Neuronal stem cell (in vitro differentiated cells): ENCODE measurements around the gene MS4A8.
A peak's percentile ranks its signal among the peaks of the same experiment; 100 is the strongest.

Experiments used
- DNase-seq: peaks from one replicate; pipeline ENCODE4 v3.0.0-alpha.2; 2013; ENCODE audit warnings: low spot score
- H2AFZ ChIP-seq: one replicate; pipeline ENCODE4 v1.6.1; 2013; ENCODE audit warnings: mild to moderate bottlenecking, low read length, inconsistent platforms
- H2AK5ac ChIP-seq: 2 replicates; pipeline ENCODE4 v1.6.1; 2013; ENCODE audit warnings: low read depth, mild to moderate bottlenecking, inconsistent platforms, low read length, moderate library complexity, mixed read lengths
- H2BK120ac ChIP-seq: 2 replicates; pipeline ENCODE4 v1.6.1; 2013; ENCODE audit warnings: low read depth, mild to moderate bottlenecking, inconsistent platforms, low read length, moderate library complexity, mixed read lengths
- H2BK12ac ChIP-seq: one replicate; pipeline ENCODE4 v1.6.1; 2013; ENCODE audit warnings: low read length, inconsistent platforms
- H2BK15ac ChIP-seq: 2 replicates; pipeline ENCODE4 v1.6.1; 2013; ENCODE audit warnings: mild to moderate bottlenecking, low read length, inconsistent platforms, mixed read lengths
- H2BK5ac ChIP-seq: one replicate; pipeline ENCODE4 v1.6.1; 2013; ENCODE audit warnings: inconsistent platforms, mild to moderate bottlenecking, low read length, moderate library complexity
- H3K14ac ChIP-seq: one replicate; pipeline ENCODE4 v1.6.1; 2013; ENCODE audit warnings: low read length, inconsistent platforms
- H3K18ac ChIP-seq: 2 replicates; pipeline ENCODE4 v1.6.1; 2013; ENCODE audit warnings: low read length, inconsistent platforms
- H3K23ac ChIP-seq: 2 replicates; pipeline ENCODE4 v1.6.1; 2013; ENCODE audit warnings: low read depth, mild to moderate bottlenecking, mixed read lengths, low read length, inconsistent platforms; ENCODE audit not compliant: poor library complexity
- H3K27ac ChIP-seq: replicated peaks from 3 replicates; pipeline ENCODE4 v1.5.1; 2013; ENCODE audit warnings: low read length, inconsistent platforms
- H3K27me3 ChIP-seq, 3 experiments: 2 replicates each; pipeline ENCODE4 v1.6.1; 2013; ENCODE audit warnings: low read length in 3 of 3, mild to moderate bottlenecking in 2 of 3, inconsistent platforms in 1 of 3, low read depth in 1 of 3, mixed read lengths in 1 of 3, moderate library complexity in 1 of 3; ENCODE audit not compliant: control insufficient read depth in 3 of 3, insufficient read depth in 3 of 3
- H3K36me3 ChIP-seq, 2 donors: replicated peaks in 1 of 2; 2 replicates each; pipeline ENCODE4 v1.6.1; 2013; ENCODE audit warnings: low read length in 2 of 2; ENCODE audit not compliant: control insufficient read depth in 2 of 2, insufficient read depth in 2 of 2
- H3K4ac ChIP-seq: 2 replicates; pipeline ENCODE4 v1.6.1; 2013; ENCODE audit warnings: inconsistent platforms, mild to moderate bottlenecking, low read length, moderate library complexity
- H3K4me1 ChIP-seq, 2 donors: 1 replicate in 1 of 2; 2 replicates in 1 of 2; pipeline ENCODE4 v1.6.1; 2013; ENCODE audit warnings: low read length in 2 of 2, low read depth in 1 of 2; ENCODE audit not compliant: control insufficient read depth in 2 of 2, insufficient read depth in 1 of 2
- H3K4me2 ChIP-seq: one replicate; pipeline ENCODE4 v1.6.1; 2013; ENCODE audit warnings: mild to moderate bottlenecking, low read length, inconsistent platforms; ENCODE audit not compliant: insufficient read depth, poor library complexity, severe bottlenecking
- H3K4me3 ChIP-seq, 2 donors: 2 replicates each; pipeline ENCODE4 v1.5.1; 2013; ENCODE audit warnings: low read length in 2 of 2, mild to moderate bottlenecking in 2 of 2, inconsistent platforms in 1 of 2, moderate library complexity in 1 of 2
- H3K79me1 ChIP-seq: one replicate; pipeline ENCODE4 v1.6.1; 2013; ENCODE audit warnings: low read depth, mild to moderate bottlenecking, inconsistent platforms, low read length, moderate library complexity
- H3K9ac ChIP-seq: one replicate; pipeline ENCODE4 v1.6.1; 2013; ENCODE audit warnings: mild to moderate bottlenecking, low read depth, low read length, inconsistent platforms; ENCODE audit not compliant: poor library complexity
- H3K9me3 ChIP-seq, 2 donors: replicated peaks in 1 of 2; 2 replicates each; pipeline versions ENCODE3 to v1.6.1; 2013; ENCODE audit warnings: low read length in 2 of 2, mild to moderate bottlenecking in 2 of 2, inconsistent platforms in 1 of 2, low read depth in 1 of 2, mixed read lengths in 1 of 2, moderate library complexity in 1 of 2; ENCODE audit not compliant: control insufficient read depth in 2 of 2, insufficient read depth in 1 of 2
- H4K8ac ChIP-seq: one replicate; pipeline ENCODE4 v1.6.1; 2013; ENCODE audit warnings: low read depth, mild to moderate bottlenecking, inconsistent platforms, low read length, moderate library complexity
- H4K91ac ChIP-seq: one replicate; pipeline ENCODE4 v1.6.1; 2013; ENCODE audit warnings: low read length, low read depth, mild to moderate bottlenecking, inconsistent platforms; ENCODE audit not compliant: poor library complexity
- WGBS, 2 donors: extraction: QIAGEN DNeasy Blood & Tissue Kit; methylation state at CpG; one replicate each; pipeline ENCODE4 v1.1.7; 2013; ENCODE audit warnings: missing lambda C conversion rate in 2 of 2, mixed read lengths in 1 of 2; ENCODE audit not compliant: insufficient read length in 2 of 2, insufficient replicate concordance in 1 of 2; ENCODE audit errors: extremely low coverage in 2 of 2; 5-methylcytosine and 5-hydroxymethylcytosine counted together

Gene MS4A8

DNA sequence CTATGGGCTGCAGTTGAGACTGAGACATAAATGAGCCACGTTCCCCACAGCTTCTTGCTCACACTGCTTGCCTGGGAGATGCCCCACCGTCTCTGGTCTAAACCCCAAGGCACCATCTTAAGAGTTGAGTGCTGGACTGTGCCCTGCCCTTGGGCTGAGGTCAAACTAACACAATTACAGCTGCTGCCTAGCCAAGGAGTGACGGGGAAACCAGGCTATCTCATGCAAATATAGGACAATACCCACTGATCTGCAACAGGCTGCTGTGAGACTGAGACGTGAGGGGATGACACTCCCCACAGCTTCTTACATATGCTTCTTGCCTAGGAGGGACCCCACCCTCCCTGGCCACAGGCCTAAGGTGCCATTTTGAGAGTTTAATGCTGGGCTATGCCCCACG lies 7.8 kb upstream of the MS4A8 start:
- WGBS, 2 donors = no CpG with 5 or more reads among the region's 5 CpGs
- no peak overlapping the region for H3K9ac ChIP-seq
- H2BK15ac ChIP-seq = no peak overlapping the region
- no peak overlapping the region for H3K4me2 ChIP-seq
- no peak for DNase-seq
- H3K9me3 ChIP-seq = no peaks in the 10 kb centered on the region
- H4K91ac ChIP-seq = no peak overlapping the region
- H3K27ac ChIP-seq = no peak overlapping the region
- no peak overlapping the region for H2BK120ac ChIP-seq
- no peak overlapping the region for H3K4me3 ChIP-seq
- no peaks in the 10 kb centered on the region for H3K27me3 ChIP-seq
- no peak overlapping the region for H2BK5ac ChIP-seq
- no peaks in the 10 kb centered on the region for H3K79me1 ChIP-seq
- H3K4me1 ChIP-seq = no peaks in the 10 kb centered on the region
- no peaks in the 10 kb centered on the region for H3K36me3 ChIP-seq
- no peak overlapping the region for H3K23ac ChIP-seq
- H2AFZ ChIP-seq = no peak overlapping the region
- H2BK12ac ChIP-seq = no peak overlapping the region
- H4K8ac ChIP-seq = no peak overlapping the region
- H3K14ac ChIP-seq = no peak overlapping the region
- no peak overlapping the region for H2AK5ac ChIP-seq
- H3K4ac ChIP-seq = no peak overlapping the region
- H3K18ac ChIP-seq = no peak overlapping the region

DNA sequence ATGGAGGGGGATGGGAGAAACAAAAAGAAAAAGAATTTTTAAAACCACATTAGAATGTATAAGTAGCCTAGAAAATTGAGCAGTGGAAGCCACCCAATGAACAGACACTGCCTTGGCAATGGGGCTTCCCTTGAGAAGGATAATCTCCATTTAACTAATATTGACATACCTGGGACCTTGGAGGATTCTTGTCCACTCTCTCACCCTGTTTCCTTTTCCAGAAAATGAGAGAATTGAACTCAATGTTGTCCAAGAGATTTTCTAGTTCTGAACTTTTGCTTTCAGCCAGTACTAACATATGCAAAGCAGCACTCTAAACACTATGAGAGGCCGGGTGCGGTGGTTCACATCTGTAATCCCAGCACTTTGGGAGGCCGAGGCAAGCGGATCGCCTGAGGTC lies 524 bp downstream of the MS4A8 start:
- Histone ChIP-seq H2AFZ (no peak overlapping the region), H4K91ac (no peak overlapping the region), H2BK15ac (no peak overlapping the region), H3K4me2 (no peak overlapping the region), H3K27me3 (no peaks in the 10 kb centered on the region), H3K18ac (no peak overlapping the region), H3K79me1 (no peaks in the 10 kb centered on the region), H2AK5ac (no peak overlapping the region), H4K8ac (no peak overlapping the region), H3K36me3 (no peaks in the 10 kb centered on the region), H3K23ac (no peak overlapping the region), H3K9me3 (no peaks in the 10 kb centered on the region), H3K4me3 (no peak overlapping the region), H2BK5ac (no peak overlapping the region), H3K4me1 (peaks cover 0 to 5% of the 10 kb centered on the region in 2 donors), H3K4ac (no peak overlapping the region), H2BK12ac (no peak overlapping the region), H3K14ac (no peak overlapping the region), H3K9ac (no peak overlapping the region), H2BK120ac (no peak overlapping the region), H3K27ac (no peak overlapping the region)
- WGBS, 2 donors = no CpG with 5 or more reads among the region's 5 CpGs
- DNase-seq = no peak

DNA sequence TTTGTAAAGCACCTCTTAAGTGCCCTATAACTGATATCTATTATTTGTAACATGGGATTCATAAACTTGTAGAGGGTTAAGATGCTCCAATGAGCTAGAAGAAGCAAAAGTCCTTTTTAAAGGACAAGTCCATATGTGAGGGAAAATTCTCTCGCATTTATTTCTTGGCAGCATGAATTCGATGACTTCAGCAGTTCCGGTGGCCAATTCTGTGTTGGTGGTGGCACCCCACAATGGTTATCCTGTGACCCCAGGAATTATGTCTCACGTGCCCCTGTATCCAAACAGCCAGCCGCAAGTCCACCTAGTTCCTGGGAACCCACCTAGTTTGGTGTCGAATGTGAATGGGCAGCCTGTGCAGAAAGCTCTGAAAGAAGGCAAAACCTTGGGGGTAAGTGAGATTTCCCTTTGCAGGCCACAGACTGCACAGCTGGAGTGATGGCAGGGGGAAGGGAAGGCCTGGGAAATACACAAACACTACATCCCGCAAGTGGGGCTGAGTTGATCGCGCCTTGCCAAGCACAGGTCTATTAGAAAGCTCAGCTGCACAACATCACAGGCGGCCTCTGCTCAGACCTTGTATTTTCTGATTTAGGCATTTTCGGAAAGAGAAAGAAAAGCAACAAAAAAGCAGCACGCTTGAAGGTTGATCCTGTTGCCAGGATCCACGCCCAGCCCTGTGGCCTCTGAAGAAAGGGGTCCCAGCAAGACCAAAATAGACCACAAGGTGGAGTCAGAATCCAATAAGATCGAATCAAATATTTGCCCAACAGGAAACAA lies 1.5 kb downstream of the MS4A8 start:
- DNase-seq = peak; percentile 48
- Histone ChIP-seq H2AK5ac (no peak overlapping the region), H3K79me1 (peaks cover 2% of the 10 kb centered on the region), H2BK5ac (no peak overlapping the region), H2BK15ac (no peak overlapping the region), H3K14ac (no peak overlapping the region), H3K27ac (no peak overlapping the region), H3K9ac (no peak overlapping the region), H3K4me2 (no peak overlapping the region), H3K27me3 (no peaks in the 10 kb centered on the region), H3K23ac (no peak overlapping the region), H3K36me3 (no peaks in the 10 kb centered on the region), H2BK12ac (no peak overlapping the region), H2BK120ac (no peak overlapping the region), H3K18ac (peak overlapping the region; percentile 70), H4K91ac (no peak overlapping the region), H3K4me3 (no peak overlapping the region), H3K4me1 (peaks cover 0 to 5% of the 10 kb centered on the region in 2 donors), H4K8ac (no peak overlapping the region), H3K4ac (no peak overlapping the region), H2AFZ (no peak overlapping the region), H3K9me3 (no peaks in the 10 kb centered on the region)
- WGBS, 2 donors = no CpG with 5 or more reads among the region's 14 CpGs

DNA sequence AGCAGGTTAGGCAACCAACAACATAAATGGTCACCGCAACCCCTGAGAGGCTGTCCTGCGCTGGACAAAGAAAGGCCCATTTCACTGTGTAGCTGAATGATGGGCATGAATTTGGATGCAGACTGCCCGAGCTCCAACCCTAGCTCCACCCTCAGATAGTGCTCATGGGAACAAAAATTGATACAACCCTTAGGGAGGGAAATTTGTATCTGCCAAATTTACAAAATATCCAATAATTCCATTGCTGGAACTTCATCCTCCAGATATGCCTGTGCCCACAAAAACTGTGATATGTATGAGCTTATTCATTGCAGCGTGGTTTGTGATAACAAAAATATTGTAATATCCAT lies 2.0 kb downstream of the MS4A8 start:
- Histone ChIP-seq H3K36me3 (no peaks in the 10 kb centered on the region), H3K27ac (no peak overlapping the region), H3K9me3 (no peaks in the 10 kb centered on the region), H3K4me3 (no peak overlapping the region), H3K4ac (no peak overlapping the region), H2BK15ac (no peak overlapping the region), H4K91ac (no peak overlapping the region), H3K14ac (no peak overlapping the region), H2AK5ac (no peak overlapping the region), H3K9ac (no peak overlapping the region), H2BK120ac (no peak overlapping the region), H2BK5ac (no peak overlapping the region), H3K4me1 (peaks cover 0 to 5% of the 10 kb centered on the region in 2 donors), H2BK12ac (no peak overlapping the region), H3K27me3 (no peaks in the 10 kb centered on the region), H3K18ac (no peak overlapping the region), H3K23ac (no peak overlapping the region), H4K8ac (no peak overlapping the region), H3K4me2 (no peak overlapping the region), H3K79me1 (peaks cover 2% of the 10 kb centered on the region), H2AFZ (no peak overlapping the region)
- DNase-seq = no peak
- WGBS, 2 donors = no CpG with 5 or more reads among the region's 4 CpGs
